CD4-positive, alpha-beta T cell treated with Interferon alpha-2 for 1 hour (primary cell): ENCODE data around the gene ISY1.

Source experiments
- DNase-seq, 2 donors: peaks; one replicate each; pipeline ENCODE4 v3.0.0-alpha.2; 2020 to 2022

The ISY1 gene

DNA sequence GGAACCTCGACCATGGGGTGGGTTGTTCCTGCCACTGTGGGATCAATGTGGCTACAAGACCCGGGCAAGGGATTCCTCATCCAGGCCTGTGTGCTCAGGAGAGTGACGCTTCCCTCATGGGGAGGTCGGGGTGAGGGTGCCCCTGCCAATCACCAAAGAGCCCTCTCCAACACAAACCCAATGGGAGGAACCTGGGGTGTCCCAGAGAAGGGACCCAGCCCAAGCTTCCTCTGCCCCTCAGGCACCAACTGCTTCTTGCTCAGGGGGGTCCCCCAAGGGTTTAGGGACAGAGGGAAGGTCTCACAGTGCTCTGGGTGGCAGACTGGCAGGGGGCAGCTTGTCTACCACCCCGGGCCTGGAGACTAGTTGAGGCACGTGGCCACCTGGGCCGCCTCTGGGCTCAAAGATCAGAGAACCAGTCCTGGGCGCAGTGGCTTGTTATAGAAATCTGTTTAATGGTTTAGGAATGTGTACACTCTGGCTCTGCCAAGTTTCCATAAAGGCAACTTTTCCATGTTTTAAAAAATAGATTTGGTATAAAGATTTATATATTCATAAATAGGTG lies 73.6 kb downstream of the ISY1 start:
- no peak for DNase-seq

DNA sequence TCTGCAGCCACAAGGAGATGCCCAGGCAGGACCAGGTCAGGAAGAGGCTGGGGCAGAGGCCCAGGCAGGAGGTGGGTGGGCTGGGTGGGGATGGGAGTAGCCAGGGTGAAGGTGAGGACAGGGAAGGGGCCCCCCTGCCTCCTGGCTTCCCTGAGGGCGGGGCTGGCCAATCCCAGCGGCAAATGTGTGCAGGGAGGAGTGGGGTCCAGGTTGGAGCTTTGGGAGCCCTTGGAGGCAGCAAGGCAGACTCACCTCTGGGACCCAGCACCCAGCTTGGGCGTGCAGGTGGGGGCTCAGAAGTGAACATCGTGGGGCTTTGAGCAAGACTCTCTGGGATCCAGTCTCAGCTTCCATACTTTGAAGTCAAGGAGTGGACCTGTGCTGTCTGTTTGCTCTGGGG lies 75.0 kb downstream of the ISY1 start:
- no peak for DNase-seq

DNA sequence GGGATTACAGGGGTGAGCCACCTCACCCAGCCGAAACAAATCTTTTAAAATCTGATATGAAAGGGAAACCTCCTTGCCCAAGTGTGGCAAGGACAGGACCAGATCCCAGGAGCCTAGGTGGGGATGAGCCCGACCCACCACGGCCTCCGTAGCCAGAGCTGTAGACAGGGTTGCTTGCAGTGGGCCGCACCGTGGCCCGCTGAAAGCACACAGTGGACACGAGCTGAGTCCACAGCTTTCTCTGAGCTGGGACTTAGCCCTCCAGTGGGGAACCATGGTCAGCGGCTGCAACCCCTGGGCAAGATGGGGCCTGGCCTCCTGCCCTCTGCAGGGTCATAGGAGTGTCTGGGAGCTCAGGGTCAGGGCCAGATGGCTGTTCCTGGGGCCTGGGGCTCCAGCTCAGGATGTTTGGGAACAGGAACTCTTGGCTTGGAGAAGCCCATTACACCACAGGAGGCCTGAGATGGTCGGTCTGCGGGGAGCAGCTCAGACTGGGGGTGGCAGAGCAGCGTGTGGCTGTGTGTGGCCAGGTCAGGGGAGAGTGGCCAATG lies 75.6 kb downstream of the ISY1 start:
- DNase-seq: no peak

DNA sequence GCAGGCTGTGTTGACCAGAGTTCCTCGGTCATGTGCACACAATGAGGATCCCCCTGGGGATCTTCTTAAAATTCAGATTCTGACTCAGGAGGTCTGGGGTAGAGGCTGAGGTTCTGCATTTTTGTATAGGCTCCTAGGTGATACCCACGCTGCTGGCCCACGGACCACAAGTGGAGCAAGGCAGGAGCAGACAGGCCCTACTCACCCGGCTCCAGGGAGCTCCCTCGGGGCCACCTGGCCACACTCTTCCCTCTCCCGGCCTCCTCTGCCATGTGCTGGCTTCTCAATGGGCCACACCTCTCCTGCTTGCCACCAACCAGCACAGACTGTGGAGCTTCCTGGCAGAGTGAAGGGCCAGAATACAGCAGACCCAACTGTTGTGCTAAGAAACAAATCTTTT lies 76.4 kb downstream of the ISY1 start:
- no peak for DNase-seq

DNA sequence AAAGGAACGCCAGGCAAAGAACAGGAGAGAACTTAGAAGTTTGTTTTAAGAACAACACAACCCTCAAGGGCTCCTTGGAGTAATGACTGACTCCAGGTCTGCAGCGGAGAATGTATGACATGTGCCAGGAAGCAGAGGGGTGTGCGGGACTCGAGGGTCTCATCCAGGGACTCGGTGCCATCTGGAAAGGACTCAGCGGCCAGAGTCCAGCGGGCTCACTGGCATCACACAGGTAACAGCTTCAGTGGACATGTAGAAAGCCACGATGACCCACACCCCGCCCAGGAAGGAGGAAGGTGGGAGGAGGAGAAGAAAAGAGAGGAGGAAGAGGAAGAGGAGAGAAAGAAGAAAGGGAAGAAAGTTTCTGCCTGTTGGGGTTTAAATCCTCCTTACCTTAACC lies 78.8 kb downstream of the ISY1 start:
- no peak for DNase-seq

DNA sequence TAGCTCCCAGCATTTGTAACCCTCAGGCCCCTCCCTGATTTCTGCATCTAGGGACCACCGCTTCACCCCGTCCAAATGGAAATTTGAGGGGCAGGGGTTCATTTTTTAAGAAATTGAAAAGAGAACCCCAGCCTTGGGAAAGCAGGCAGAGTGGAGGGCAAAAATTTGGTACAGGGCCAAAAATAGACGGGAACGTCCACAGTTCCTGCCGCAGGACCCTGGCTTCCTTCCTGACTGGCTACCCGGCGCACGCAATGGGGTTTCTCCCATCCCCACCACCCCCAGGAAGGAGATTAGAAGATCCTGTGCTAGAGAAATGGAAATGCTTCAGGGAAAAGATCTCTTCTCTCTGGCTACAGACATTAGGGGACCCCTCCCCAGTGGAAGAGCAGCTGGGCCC lies 79.4 kb downstream of the ISY1 start:
- DNase-seq: no peak

DNA sequence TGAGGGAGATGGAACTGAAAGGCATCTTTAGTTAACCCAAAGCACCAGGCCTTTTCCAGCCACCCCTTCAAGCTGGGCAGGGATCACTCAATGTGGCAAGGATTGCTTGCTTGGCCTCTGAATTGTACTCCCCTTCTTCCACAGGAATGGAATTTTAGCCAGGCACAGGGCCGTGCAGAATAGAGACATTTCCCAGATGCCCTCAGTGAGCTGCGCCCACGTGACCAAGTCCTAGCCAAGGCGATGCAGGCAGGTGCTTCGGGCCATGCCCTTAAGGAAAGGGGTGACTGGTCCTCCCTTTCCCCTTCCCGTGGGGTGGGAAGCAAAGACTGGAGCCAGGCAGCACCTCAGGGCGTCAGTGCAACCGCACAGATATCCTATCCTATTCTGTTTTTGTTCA lies 82.4 kb downstream of the ISY1 start:
- DNase-seq: no peak
